Measurements from ENCODE around the gene NALCN.

The NALCN gene

GRCh38 chr13:101120007-101120406 is 296.3 kb downstream of the NALCN start:
- no peak for DNase-seq

GRCh38 chr13:101116826-101117225 is 299.5 kb downstream of the NALCN start:
- no peak for DNase-seq

- no peak for DNase-seq
Measured at GRCh38 chr13:101116341-101116740, 300.0 kb downstream of the NALCN start.

- no peak for DNase-seq
Measured at GRCh38 chr13:101115762-101116171, 300.5 kb downstream of the NALCN start.

- no peak for DNase-seq
Measured at GRCh38 chr13:101111894-101112293, 304.4 kb downstream of the NALCN start.

- no peak for DNase-seq
Measured at GRCh38 chr13:101109005-101109404, 307.3 kb downstream of the NALCN start.

- DNase-seq, result no peak
Measured at GRCh38 chr13:101098873-101099272, 317.4 kb downstream of the NALCN start.

- DNase-seq, result no peak
Measured at GRCh38 chr13:101092985-101093384, 323.3 kb downstream of the NALCN start.

GRCh38 chr13:101090287-101090686 is 326.0 kb downstream of the NALCN start:
- DNase-seq, result no peak

- no peak for DNase-seq
Measured at GRCh38 chr13:101085551-101085950, 330.8 kb downstream of the NALCN start.

- DNase-seq, result no peak
Measured at GRCh38 chr13:101082441-101082840, 333.9 kb downstream of the NALCN start.

GRCh38 chr13:101080616-101081015 is 335.7 kb downstream of the NALCN start:
- DNase-seq, result no peak

GRCh38 chr13:101065329-101065728 is 351.0 kb downstream of the NALCN start:
- DNase-seq, result peak in 1 of 14 donors; percentile 1

- DNase-seq, result no peak
Measured at GRCh38 chr13:101059793-101060192, 356.5 kb downstream of the NALCN start.

- no peak for DNase-seq
Measured at GRCh38 chr13:101058841-101059240, 357.5 kb downstream of the NALCN start.

- no peak for DNase-seq
Measured at GRCh38 chr13:101053301-101054093, 362.8 kb downstream of the NALCN start.

GRCh38 chr13:101049166-101049850 is 367.0 kb downstream of the NALCN start:
- no peak for DNase-seq

- DNase-seq, result no peak
Measured at GRCh38 chr13:101036546-101036945, 379.8 kb downstream of the NALCN start.

- no peak for DNase-seq
Measured at GRCh38 chr13:101035119-101035620, 381.1 kb downstream of the NALCN start.

- DNase-seq, result no peak
Measured at GRCh38 chr13:101026736-101027398, 389.4 kb downstream of the NALCN start.

GRCh38 chr13:101026328-101026727 is 390.0 kb downstream of the NALCN start:
- DNase-seq, result no peak

- DNase-seq, result no peak
Measured at GRCh38 chr13:101025925-101026324, 390.4 kb downstream of the NALCN start.

GRCh38 chr13:101025519-101025918 is 390.8 kb downstream of the NALCN start:
- DNase-seq, result no peak

Measured in C1 segment of cervical spinal cord (tissue), 14 donors.